ENCODE results near the gene MTMR10.

GRCh38 chr15:30958219-30958618, 33.2 kb downstream of the MTMR10 start:
- no peak for TF ChIP-seq CTCF (IDR thresholded peaks at IDR 0.05; ENCODE audit: low read length)
- no peak for TF ChIP-seq EZH2 (IDR thresholded peaks at IDR 0.05; ENCODE audit: borderline replicate concordance, low read length)

Measured in OCI-LY1 (cell line).